GM12878 (cell line): ENCODE measurements around the gene PNMT.
"Not testable (repeated sequence)": the region's sequence is repeated elsewhere in the genome, so short reads cannot be mapped to it uniquely, and the experiment has no call there.

Experiments used
- BRCA1 ChIP-seq: IDR thresholded peaks from 2 replicates; pipeline ENCODE4 v1.6.1; 2011; ENCODE audit warnings: low read depth, low read length, improper control_type of control experiment
- CBX3 ChIP-seq: fragments of 200-600 bp; sonication (generic); IDR thresholded peaks from 2 replicates; pipeline ENCODE4 v1.6.1; 2016; ENCODE audit warnings: low read depth, borderline replicate concordance
- FOS ChIP-seq: IDR thresholded peaks from 3 replicates; pipeline ENCODE4 v1.6.1; 2011; ENCODE audit warnings: borderline replicate concordance; ENCODE audit not compliant: insufficient read length; ENCODE audit errors: extremely low read depth
- JUND ChIP-seq: IDR thresholded peaks from 2 replicates; pipeline ENCODE4 v1.6.1; 2012; ENCODE audit warnings: low read depth, mild to moderate bottlenecking, low read length, improper control_type of control experiment, moderate library complexity
- NFIC ChIP-seq: IDR thresholded peaks from 2 replicates; pipeline ENCODE4 v1.6.1; 2012; ENCODE audit warnings: low read depth, mild to moderate bottlenecking, inconsistent platforms, low read length, moderate library complexity
- RAD51 ChIP-seq: fragments of 450-650 bp; IDR thresholded peaks from 2 replicates; pipeline ENCODE4 v1.6.1; 2016; ENCODE audit warnings: moderate library complexity, mild to moderate bottlenecking, inconsistent platforms
- RFX5 ChIP-seq: IDR thresholded peaks from 2 replicates; pipeline ENCODE4 v1.6.1; 2011; ENCODE audit warnings: low read depth, low read length, improper control_type of control experiment
- WRNIP1 ChIP-seq: IDR thresholded peaks from 2 replicates; pipeline ENCODE4 v1.6.1; 2011; ENCODE audit warnings: low read depth, low read length, improper control_type of control experiment, borderline replicate concordance
- ZNF622 ChIP-seq: fragments of 450-650 bp; IDR thresholded peaks from 2 replicates; pipeline ENCODE4 v1.6.1; 2017; ENCODE audit warnings: mild to moderate bottlenecking, inconsistent platforms
- TF ChIP-seq, protein P1 (sequence below), 3 experiments: IDR thresholded peaks in 2 of 3; conservative IDR thresholded peaks in 1 of 3; 2 replicates each; pipeline ENCODE4 v1.5.1; 2011; ENCODE audit warnings: low read depth in 3 of 3, low read length in 3 of 3, mild to moderate bottlenecking in 3 of 3, control low read depth in 2 of 3, moderate library complexity in 2 of 3, inconsistent platforms in 1 of 3, mixed read lengths in 1 of 3; ENCODE audit not compliant: control insufficient read depth in 2 of 3, insufficient read depth in 1 of 3; ENCODE audit errors: extremely low read depth in 1 of 3
- TF ChIP-seq, protein P2 (sequence below): IDR thresholded peaks from 2 replicates; pipeline ENCODE4 v1.6.1; 2011; ENCODE audit warnings: low read depth, mild to moderate bottlenecking, low read length, moderate library complexity, borderline replicate concordance; ENCODE audit errors: extremely low read depth
- TF ChIP-seq, protein P3 (sequence below): IDR thresholded peaks from 2 replicates; pipeline ENCODE4 v1.6.1; 2012; ENCODE audit warnings: improper control_type of control experiment, low read depth, low read length; ENCODE audit not compliant: insufficient replicate concordance

DNA sequence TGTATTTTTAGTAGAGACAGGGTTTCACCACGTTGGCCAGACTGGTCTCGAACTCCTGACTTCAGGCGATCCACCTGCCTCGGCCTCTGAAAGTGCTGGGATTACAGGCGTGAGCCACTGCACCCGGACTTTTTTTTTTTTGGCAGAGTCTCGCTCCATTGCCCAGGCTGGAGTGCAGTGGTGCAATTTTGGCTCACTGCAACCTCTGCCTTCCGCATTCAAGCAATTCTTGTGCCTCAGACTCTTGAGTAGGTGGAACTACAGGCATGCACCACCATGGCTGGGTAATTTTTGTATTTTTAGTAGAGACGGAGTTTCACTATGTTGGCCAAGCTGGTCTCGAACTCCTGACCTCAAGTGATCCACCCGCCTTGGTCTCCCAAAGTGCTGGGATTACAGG lies 42.8 kb downstream of the PNMT start:
- not testable (repeated sequence) for TF ChIP-seq WRNIP1, BRCA1, RAD51, FOS, NFIC, JUND, CBX3, RFX5, ZNF622
- TF ChIP-seq, protein P1, sequence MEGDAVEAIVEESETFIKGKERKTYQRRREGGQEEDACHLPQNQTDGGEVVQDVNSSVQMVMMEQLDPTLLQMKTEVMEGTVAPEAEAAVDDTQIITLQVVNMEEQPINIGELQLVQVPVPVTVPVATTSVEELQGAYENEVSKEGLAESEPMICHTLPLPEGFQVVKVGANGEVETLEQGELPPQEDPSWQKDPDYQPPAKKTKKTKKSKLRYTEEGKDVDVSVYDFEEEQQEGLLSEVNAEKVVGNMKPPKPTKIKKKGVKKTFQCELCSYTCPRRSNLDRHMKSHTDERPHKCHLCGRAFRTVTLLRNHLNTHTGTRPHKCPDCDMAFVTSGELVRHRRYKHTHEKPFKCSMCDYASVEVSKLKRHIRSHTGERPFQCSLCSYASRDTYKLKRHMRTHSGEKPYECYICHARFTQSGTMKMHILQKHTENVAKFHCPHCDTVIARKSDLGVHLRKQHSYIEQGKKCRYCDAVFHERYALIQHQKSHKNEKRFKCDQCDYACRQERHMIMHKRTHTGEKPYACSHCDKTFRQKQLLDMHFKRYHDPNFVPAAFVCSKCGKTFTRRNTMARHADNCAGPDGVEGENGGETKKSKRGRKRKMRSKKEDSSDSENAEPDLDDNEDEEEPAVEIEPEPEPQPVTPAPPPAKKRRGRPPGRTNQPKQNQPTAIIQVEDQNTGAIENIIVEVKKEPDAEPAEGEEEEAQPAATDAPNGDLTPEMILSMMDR (IDR thresholded peaks at IDR 0.05 in 2 of 3, conservative IDR thresholded peaks at IDR 0.05 in 1 of 3; ENCODE audit: control insufficient read depth in 2 of 3, extremely low read depth in 1 of 3, insufficient read depth in 1 of 3, low read depth in 3 of 3, low read length in 3 of 3) = not testable (repeated sequence)
- TF ChIP-seq, protein P2, sequence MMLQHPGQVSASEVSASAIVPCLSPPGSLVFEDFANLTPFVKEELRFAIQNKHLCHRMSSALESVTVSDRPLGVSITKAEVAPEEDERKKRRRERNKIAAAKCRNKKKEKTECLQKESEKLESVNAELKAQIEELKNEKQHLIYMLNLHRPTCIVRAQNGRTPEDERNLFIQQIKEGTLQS = not testable (repeated sequence)
- TF ChIP-seq, protein P3, sequence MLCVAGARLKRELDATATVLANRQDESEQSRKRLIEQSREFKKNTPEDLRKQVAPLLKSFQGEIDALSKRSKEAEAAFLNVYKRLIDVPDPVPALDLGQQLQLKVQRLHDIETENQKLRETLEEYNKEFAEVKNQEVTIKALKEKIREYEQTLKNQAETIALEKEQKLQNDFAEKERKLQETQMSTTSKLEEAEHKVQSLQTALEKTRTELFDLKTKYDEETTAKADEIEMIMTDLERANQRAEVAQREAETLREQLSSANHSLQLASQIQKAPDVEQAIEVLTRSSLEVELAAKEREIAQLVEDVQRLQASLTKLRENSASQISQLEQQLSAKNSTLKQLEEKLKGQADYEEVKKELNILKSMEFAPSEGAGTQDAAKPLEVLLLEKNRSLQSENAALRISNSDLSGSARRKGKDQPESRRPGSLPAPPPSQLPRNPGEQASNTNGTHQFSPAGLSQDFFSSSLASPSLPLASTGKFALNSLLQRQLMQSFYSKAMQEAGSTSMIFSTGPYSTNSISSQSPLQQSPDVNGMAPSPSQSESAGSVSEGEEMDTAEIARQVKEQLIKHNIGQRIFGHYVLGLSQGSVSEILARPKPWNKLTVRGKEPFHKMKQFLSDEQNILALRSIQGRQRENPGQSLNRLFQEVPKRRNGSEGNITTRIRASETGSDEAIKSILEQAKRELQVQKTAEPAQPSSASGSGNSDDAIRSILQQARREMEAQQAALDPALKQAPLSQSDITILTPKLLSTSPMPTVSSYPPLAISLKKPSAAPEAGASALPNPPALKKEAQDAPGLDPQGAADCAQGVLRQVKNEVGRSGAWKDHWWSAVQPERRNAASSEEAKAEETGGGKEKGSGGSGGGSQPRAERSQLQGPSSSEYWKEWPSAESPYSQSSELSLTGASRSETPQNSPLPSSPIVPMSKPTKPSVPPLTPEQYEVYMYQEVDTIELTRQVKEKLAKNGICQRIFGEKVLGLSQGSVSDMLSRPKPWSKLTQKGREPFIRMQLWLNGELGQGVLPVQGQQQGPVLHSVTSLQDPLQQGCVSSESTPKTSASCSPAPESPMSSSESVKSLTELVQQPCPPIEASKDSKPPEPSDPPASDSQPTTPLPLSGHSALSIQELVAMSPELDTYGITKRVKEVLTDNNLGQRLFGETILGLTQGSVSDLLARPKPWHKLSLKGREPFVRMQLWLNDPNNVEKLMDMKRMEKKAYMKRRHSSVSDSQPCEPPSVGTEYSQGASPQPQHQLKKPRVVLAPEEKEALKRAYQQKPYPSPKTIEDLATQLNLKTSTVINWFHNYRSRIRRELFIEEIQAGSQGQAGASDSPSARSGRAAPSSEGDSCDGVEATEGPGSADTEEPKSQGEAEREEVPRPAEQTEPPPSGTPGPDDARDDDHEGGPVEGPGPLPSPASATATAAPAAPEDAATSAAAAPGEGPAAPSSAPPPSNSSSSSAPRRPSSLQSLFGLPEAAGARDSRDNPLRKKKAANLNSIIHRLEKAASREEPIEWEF = not testable (repeated sequence)
